Amniotic stem cell (primary cell): Measurements from ENCODE around the gene TMEM139.
A peak's percentile ranks its signal among the peaks of the same experiment; 100 is the strongest.
"Not testable (repeated sequence)": the region's sequence is repeated elsewhere in the genome, so short reads cannot be mapped to it uniquely, and the experiment has no call there.

Source experiments
- DNase-seq: peaks from one replicate; lab custom pipeline; 2025; lab: John Stamatoyannopoulos, UW

TMEM139 gene

GRCh38 chr7:143289421-143289820, 4.7 kb downstream of the TMEM139 start:
- DNase-seq, result no peak

- not testable (repeated sequence) for DNase-seq
Observed at GRCh38 chr7:143289888-143290287, 5.1 kb downstream of the TMEM139 start.

GRCh38 chr7:143290293-143290692, 5.5 kb downstream of the TMEM139 start:
- no peak for DNase-seq

GRCh38 chr7:143292876-143293275, 8.1 kb downstream of the TMEM139 start:
- DNase-seq, result no peak

- DNase-seq, result peak; percentile 24
Observed at GRCh38 chr7:143295870-143296269, 11.1 kb downstream of the TMEM139 start.

GRCh38 chr7:143296686-143297085, 11.9 kb downstream of the TMEM139 start:
- no peak for DNase-seq

- DNase-seq, result no peak
Observed at GRCh38 chr7:143299346-143299745, 14.6 kb downstream of the TMEM139 start.

GRCh38 chr7:143299840-143300239, 15.1 kb downstream of the TMEM139 start:
- no peak for DNase-seq

- no peak for DNase-seq
Observed at GRCh38 chr7:143300959-143301935, 16.5 kb downstream of the TMEM139 start.

GRCh38 chr7:143303733-143304132, 19.0 kb downstream of the TMEM139 start:
- no peak for DNase-seq

- no peak for DNase-seq
Observed at GRCh38 chr7:143304938-143305337, 20.2 kb downstream of the TMEM139 start.

GRCh38 chr7:143305423-143306070, 20.8 kb downstream of the TMEM139 start:
- no peak for DNase-seq

- DNase-seq, result no peak
Observed at GRCh38 chr7:143308632-143309031, 23.9 kb downstream of the TMEM139 start.

GRCh38 chr7:143314127-143314526, 29.4 kb downstream of the TMEM139 start:
- DNase-seq, result no peak

GRCh38 chr7:143315776-143316175, 31.0 kb downstream of the TMEM139 start, which contains the start of gene CLCN1:
Gene CLCN1, plus strand, starts transcription at chr7:143316111. Its CDS starts 102 bp downstream, at chr7:143316213.
- no peak for DNase-seq

- DNase-seq, result no peak
Observed at GRCh38 chr7:143316492-143316891, 31.7 kb downstream of the TMEM139 start.

- no peak for DNase-seq
Observed at GRCh38 chr7:143318661-143319060, 33.9 kb downstream of the TMEM139 start.

GRCh38 chr7:143320620-143321019, 35.9 kb downstream of the TMEM139 start:
- DNase-seq, result no peak

GRCh38 chr7:143321242-143321641, 36.5 kb downstream of the TMEM139 start:
- no peak for DNase-seq

- no peak for DNase-seq
Observed at GRCh38 chr7:143321734-143322133, 37.0 kb downstream of the TMEM139 start.

- no peak for DNase-seq
Observed at GRCh38 chr7:143322760-143323633, 38.2 kb downstream of the TMEM139 start.

- no peak for DNase-seq
Observed at GRCh38 chr7:143323653-143324052, 38.9 kb downstream of the TMEM139 start.
